ENCODE results near the gene CDCA5. TPM values are rescaled to one million over a fixed set of nuclear protein-coding genes. Genes with fewer than 3 reads are reported as not detected.

The CDCA5 gene
- total and polyA plus RNA-seq, 4 donors = 1.8 to 2.7 (median 2.2) TPM

DNA sequence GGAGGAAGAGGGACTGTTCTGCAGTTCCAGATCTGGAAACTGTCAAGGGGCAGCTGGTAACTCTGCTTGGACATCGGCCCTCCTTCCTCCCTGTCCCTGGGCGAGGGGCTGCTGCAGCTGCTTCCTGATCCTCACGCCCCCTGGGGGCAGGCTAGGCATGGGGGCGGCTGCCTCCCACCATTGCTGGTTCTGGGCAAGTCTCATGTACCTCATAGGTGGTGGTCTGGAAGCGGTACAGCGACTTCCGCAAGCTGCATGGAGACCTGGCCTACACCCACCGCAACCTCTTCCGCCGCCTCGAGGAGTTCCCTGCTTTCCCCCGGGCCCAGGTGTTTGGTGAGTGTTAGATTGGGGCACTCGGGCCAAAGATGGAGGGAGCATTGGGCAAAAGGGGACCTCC lies 51.6 kb downstream of the CDCA5 start:
- DNase-seq (no peak), ATAC-seq (ENCODE audit: insufficient read depth, low FRiP score) (no peak)
- H3K4me1 ChIP-seq (ENCODE audit: control insufficient read depth in 5 of 5, insufficient read depth in 5 of 5, low read length in 5 of 5) = peaks cover 3 to 9% (median 6%) of the 10 kb centered on the region in 5 donors
- peaks cover 0 to 33% (median 13%) of the 10 kb centered on the region in 4 donors for H3K36me3 ChIP-seq (ENCODE audit: control insufficient read depth in 4 of 4, insufficient read depth in 4 of 4, low read length in 4 of 4)
- H3K27me3 ChIP-seq (ENCODE audit: control insufficient read depth in 3 of 3, insufficient read depth in 3 of 3, low read length in 2 of 3) = no peaks in the 10 kb centered on the region
- no peak overlapping the region for H3K4me3 ChIP-seq
- TF ChIP-seq, protein P1, sequence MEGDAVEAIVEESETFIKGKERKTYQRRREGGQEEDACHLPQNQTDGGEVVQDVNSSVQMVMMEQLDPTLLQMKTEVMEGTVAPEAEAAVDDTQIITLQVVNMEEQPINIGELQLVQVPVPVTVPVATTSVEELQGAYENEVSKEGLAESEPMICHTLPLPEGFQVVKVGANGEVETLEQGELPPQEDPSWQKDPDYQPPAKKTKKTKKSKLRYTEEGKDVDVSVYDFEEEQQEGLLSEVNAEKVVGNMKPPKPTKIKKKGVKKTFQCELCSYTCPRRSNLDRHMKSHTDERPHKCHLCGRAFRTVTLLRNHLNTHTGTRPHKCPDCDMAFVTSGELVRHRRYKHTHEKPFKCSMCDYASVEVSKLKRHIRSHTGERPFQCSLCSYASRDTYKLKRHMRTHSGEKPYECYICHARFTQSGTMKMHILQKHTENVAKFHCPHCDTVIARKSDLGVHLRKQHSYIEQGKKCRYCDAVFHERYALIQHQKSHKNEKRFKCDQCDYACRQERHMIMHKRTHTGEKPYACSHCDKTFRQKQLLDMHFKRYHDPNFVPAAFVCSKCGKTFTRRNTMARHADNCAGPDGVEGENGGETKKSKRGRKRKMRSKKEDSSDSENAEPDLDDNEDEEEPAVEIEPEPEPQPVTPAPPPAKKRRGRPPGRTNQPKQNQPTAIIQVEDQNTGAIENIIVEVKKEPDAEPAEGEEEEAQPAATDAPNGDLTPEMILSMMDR (IDR thresholded peaks at IDR 0.05; ENCODE audit: control extremely low read depth, extremely low read depth) = no peak
- WGBS, 2 donors = 85 to 86% methylated on average over 13 of the region's 13 CpGs
- no peaks in the 10 kb centered on the region for H3K9me3 ChIP-seq (ENCODE audit: control insufficient read depth in 4 of 4, insufficient read depth in 3 of 4, low read length in 3 of 4)
- no peak overlapping the region for H3K27ac ChIP-seq (ENCODE audit: low read depth in 1 of 2, low read length in 1 of 2)
- no peak overlapping the region for H3K9ac ChIP-seq (ENCODE audit: insufficient read depth in 1 of 2, low read length in 2 of 2)

Small RNAs within 50 kb of the gene (small RNA-seq; reads per million reads assigned to genes)
- not detected for gene SNX15 (ENCODE audit: low replicate concordance)

Other genes starting within 250 kb of the CDCA5 start
- gene CDC42BPG, start 239.4 kb downstream of the CDCA5 start, total RNA-seq = 10 to 100 TPM; 11.2 to 23.5 TPM
- gene CDC42BPG, start 239.4 kb downstream of the CDCA5 start, polyA plus RNA-seq = 1 to 10 TPM; 7.1 to 10.0 TPM
- 100 to 1,000 TPM in 1 of 2 donors, 10 to 100 TPM in 1; 71.2 to 139 TPM for gene EHD1, start 205.4 kb downstream of the CDCA5 start, total RNA-seq
- gene EHD1, start 205.4 kb downstream of the CDCA5 start, polyA plus RNA-seq = 100 to 1,000 TPM in 1 of 2 donors, 10 to 100 TPM in 1; 42.1 to 144 TPM
- gene ATG2A, start 166.8 kb downstream of the CDCA5 start, total RNA-seq = 10 to 100 TPM; 17.4 to 32.5 TPM
- 10 to 100 TPM; 19.1 to 22.9 TPM for gene ATG2A, start 166.8 kb downstream of the CDCA5 start, polyA plus RNA-seq
- 10 to 100 TPM in 1 of 2 donors, 1 to 10 TPM in 1; 9.8 to 27.8 TPM for gene PPP2R5B, start 159.4 kb downstream of the CDCA5 start, total RNA-seq
- gene PPP2R5B, start 159.4 kb downstream of the CDCA5 start, polyA plus RNA-seq = 10 to 100 TPM; 14.4 to 20.2 TPM
- not detected for gene GPHA2, start 148.1 kb downstream of the CDCA5 start, total RNA-seq
- under 1 TPM in 1 of 2 donors, not detected in 1; 0.19 TPM for gene GPHA2, start 148.1 kb downstream of the CDCA5 start, polyA plus RNA-seq
- under 1 TPM in 1 of 2 donors, not detected in 1; 0.55 TPM for gene MAJIN, start 111.9 kb downstream of the CDCA5 start, total RNA-seq
- under 1 TPM; 0.24 to 0.39 TPM for gene MAJIN, start 111.9 kb downstream of the CDCA5 start, polyA plus RNA-seq
- 1 to 10 TPM; 2.9 to 6.3 TPM for gene BATF2, start 87.1 kb downstream of the CDCA5 start, total RNA-seq
- 1 to 10 TPM; 3.7 to 7.4 TPM for gene BATF2, start 87.1 kb downstream of the CDCA5 start, polyA plus RNA-seq
- 10 to 100 TPM; 37.4 to 95.4 TPM for gene ARL2, start 69.9 kb downstream of the CDCA5 start, total RNA-seq
- gene ARL2, start 69.9 kb downstream of the CDCA5 start, polyA plus RNA-seq = 100 to 1,000 TPM in 1 of 2 donors, 10 to 100 TPM in 1; 92.5 to 127 TPM
- gene SNX15, start 56.6 kb downstream of the CDCA5 start, total RNA-seq = 10 to 100 TPM; 16.2 to 28.4 TPM
- 10 to 100 TPM; 18.4 to 19.4 TPM for gene SNX15, start 56.6 kb downstream of the CDCA5 start, polyA plus RNA-seq
- gene SAC3D1, start 42.8 kb downstream of the CDCA5 start, total RNA-seq = 10 to 100 TPM in 1 of 2 donors, 1 to 10 TPM in 1; 5.1 to 17.6 TPM
- gene SAC3D1, start 42.8 kb downstream of the CDCA5 start, polyA plus RNA-seq = 10 to 100 TPM; 12.7 to 15.9 TPM
- 10 to 100 TPM; 12.4 to 22.0 TPM for gene NAALADL1, start 25.5 kb downstream of the CDCA5 start, total RNA-seq
- 10 to 100 TPM in 1 of 2 donors, 1 to 10 TPM in 1; 7.4 to 14.0 TPM for gene NAALADL1, start 25.5 kb downstream of the CDCA5 start, polyA plus RNA-seq
- gene ZFPL1, start 182 bp upstream of the CDCA5 start, total RNA-seq = 10 to 100 TPM; 34.5 to 35.4 TPM
- 10 to 100 TPM; 35.1 to 45.8 TPM for gene ZFPL1, start 182 bp upstream of the CDCA5 start, polyA plus RNA-seq
- 100 to 1,000 TPM; 128 to 164 TPM for gene VPS51, start 12.2 kb upstream of the CDCA5 start, total RNA-seq
- 100 to 1,000 TPM in 1 of 2 donors, 10 to 100 TPM in 1; 69.6 to 120 TPM for gene VPS51, start 12.2 kb upstream of the CDCA5 start, polyA plus RNA-seq
- 10 to 100 TPM; 41.0 to 68.4 TPM for gene TM7SF2, start 27.8 kb upstream of the CDCA5 start, total RNA-seq
- 10 to 100 TPM; 30.3 to 82.7 TPM for gene TM7SF2, start 27.8 kb upstream of the CDCA5 start, polyA plus RNA-seq
- 10 to 100 TPM in 1 of 2 donors, 1 to 10 TPM in 1; 6.3 to 19.6 TPM for gene ZNHIT2, start 33.7 kb upstream of the CDCA5 start, total RNA-seq
- 10 to 100 TPM; 19.3 to 23.7 TPM for gene ZNHIT2, start 33.7 kb upstream of the CDCA5 start, polyA plus RNA-seq
- 100 to 1,000 TPM; 334 to 904 TPM for gene FAU, start 38.1 kb upstream of the CDCA5 start, total RNA-seq
- gene FAU, start 38.1 kb upstream of the CDCA5 start, polyA plus RNA-seq = 1,000 to 10,000 TPM; 1,051 to 1,580 TPM
- 10 to 100 TPM; 35.6 to 44.3 TPM for gene MRPL49, start 38.3 kb upstream of the CDCA5 start, total RNA-seq
- gene MRPL49, start 38.3 kb upstream of the CDCA5 start, polyA plus RNA-seq = 10 to 100 TPM; 26.3 to 57.2 TPM
- gene SYVN1, start 50.5 kb upstream of the CDCA5 start, total RNA-seq = 10 to 100 TPM; 38.8 to 80.7 TPM
- 10 to 100 TPM; 31.6 to 36.5 TPM for gene SYVN1, start 50.5 kb upstream of the CDCA5 start, polyA plus RNA-seq
- not detected for gene SPDYC, start 86.2 kb upstream of the CDCA5 start, total RNA-seq
- not detected for gene SPDYC, start 86.2 kb upstream of the CDCA5 start, polyA plus RNA-seq
- gene CAPN1, start 97.9 kb upstream of the CDCA5 start, total RNA-seq = 100 to 1,000 TPM; 106 to 265 TPM
- gene CAPN1, start 97.9 kb upstream of the CDCA5 start, polyA plus RNA-seq = 100 to 1,000 TPM; 128 to 144 TPM
- 10 to 100 TPM in 1 of 2 donors, 1 to 10 TPM in 1; 9.7 to 14.2 TPM for gene POLA2, start 177.9 kb upstream of the CDCA5 start, total RNA-seq
- 1 to 10 TPM; 4.5 to 9.2 TPM for gene POLA2, start 177.9 kb upstream of the CDCA5 start, polyA plus RNA-seq
- gene CDC42EP2, start 230.8 kb upstream of the CDCA5 start, total RNA-seq = 10 to 100 TPM in 1 of 2 donors, 1 to 10 TPM in 1; 9.2 to 28.9 TPM
- 10 to 100 TPM; 23.4 to 35.0 TPM for gene CDC42EP2, start 230.8 kb upstream of the CDCA5 start, polyA plus RNA-seq
- 10 to 100 TPM; 44.6 to 53.2 TPM for gene DPF2, start 249.8 kb upstream of the CDCA5 start, total RNA-seq
- 10 to 100 TPM; 21.5 to 25.0 TPM for gene DPF2, start 249.8 kb upstream of the CDCA5 start, polyA plus RNA-seq